Mesenchymal stem cell (in vitro differentiated cells and primary cell): ENCODE results near the gene ISCA1.

Experiments
- DNase-seq: peaks from one replicate; pipeline ENCODE4 v3.0.0-alpha.2; 2013
- H2AFZ ChIP-seq: one replicate; pipeline ENCODE4 v1.6.1; 2013; ENCODE audit warnings: low read depth, mild to moderate bottlenecking, control low read depth, inconsistent platforms, low read length, moderate library complexity
- H2AK5ac ChIP-seq: 2 replicates; pipeline ENCODE4 v1.6.1; 2013; ENCODE audit warnings: low read length, moderate library complexity, mild to moderate bottlenecking, inconsistent platforms; ENCODE audit not compliant: severe bottlenecking
- H2BK120ac ChIP-seq: one replicate; pipeline ENCODE4 v1.6.1; 2013; ENCODE audit warnings: low read depth, mild to moderate bottlenecking, inconsistent platforms, low read length, moderate library complexity
- H2BK12ac ChIP-seq, 2 experiments: one replicate each; pipeline ENCODE4 v1.6.1; 2013; ENCODE audit warnings: inconsistent platforms in 2 of 2, low read length in 2 of 2, mild to moderate bottlenecking in 2 of 2, moderate library complexity in 2 of 2, control low read depth in 1 of 2
- H2BK15ac ChIP-seq: one replicate; pipeline ENCODE4 v1.6.1; 2013; ENCODE audit warnings: mild to moderate bottlenecking, low read depth, inconsistent platforms; ENCODE audit not compliant: poor library complexity, severe bottlenecking
- H2BK5ac ChIP-seq: 2 replicates; pipeline ENCODE4 v1.6.1; 2013; ENCODE audit warnings: low read depth, mild to moderate bottlenecking, low read length, control low read depth, inconsistent platforms; ENCODE audit not compliant: poor library complexity, severe bottlenecking
- H3K14ac ChIP-seq, 2 experiments: one replicate each; pipeline ENCODE4 v1.6.1; 2013; ENCODE audit warnings: inconsistent platforms in 2 of 2, low read length in 2 of 2, control low read depth in 1 of 2, mild to moderate bottlenecking in 1 of 2, moderate library complexity in 1 of 2
- H3K18ac ChIP-seq, 2 experiments: one replicate each; pipeline ENCODE4 v1.6.1; 2013; ENCODE audit warnings: inconsistent platforms in 2 of 2, low read length in 2 of 2, control low read depth in 1 of 2, low read depth in 1 of 2, mild to moderate bottlenecking in 1 of 2
- H3K23ac ChIP-seq, 2 experiments: one replicate each; pipeline ENCODE4 v1.6.1; 2013; ENCODE audit warnings: inconsistent platforms in 2 of 2, low read length in 2 of 2, mild to moderate bottlenecking in 2 of 2, moderate library complexity in 2 of 2, control low read depth in 1 of 2
- H3K27ac ChIP-seq: 2 replicates; pipeline ENCODE4 v1.5.1; 2013; ENCODE audit warnings: mild to moderate bottlenecking, moderate library complexity, low read length, control low read depth, inconsistent platforms; ENCODE audit not compliant: poor library complexity, severe bottlenecking
- H3K27me3 ChIP-seq, 2 experiments: 2 replicates each; pipeline versions ENCODE4 v1.6.1 to v1.7.0; 2013; ENCODE audit warnings: low read length in 2 of 2, mild to moderate bottlenecking in 2 of 2, moderate library complexity in 2 of 2, control low read depth in 1 of 2, inconsistent platforms in 1 of 2; ENCODE audit not compliant: control insufficient read depth in 1 of 2, insufficient read depth in 1 of 2
- H3K36me3 ChIP-seq, 2 experiments: 2 replicates each; pipeline versions ENCODE4 v1.6.1 to v1.7.0; 2013; ENCODE audit warnings: low read length in 2 of 2, control low read depth in 1 of 2, inconsistent platforms in 1 of 2, low read depth in 1 of 2, mild to moderate bottlenecking in 1 of 2; ENCODE audit not compliant: insufficient read depth in 2 of 2, control insufficient read depth in 1 of 2
- H3K4ac ChIP-seq, 2 experiments: one replicate each; pipeline ENCODE4 v1.6.1; 2013; ENCODE audit warnings: inconsistent platforms in 2 of 2, low read length in 2 of 2, mild to moderate bottlenecking in 2 of 2, moderate library complexity in 2 of 2, control low read depth in 1 of 2, low read depth in 1 of 2
- H3K4me1 ChIP-seq: 2 replicates; pipeline ENCODE4 v1.6.1; 2013; ENCODE audit warnings: low read depth, low read length, control low read depth; ENCODE audit not compliant: control insufficient read depth, insufficient read depth
- H3K4me2 ChIP-seq: 2 replicates; pipeline ENCODE4 v1.6.1; 2013; ENCODE audit warnings: low read length, mild to moderate bottlenecking, inconsistent platforms; ENCODE audit not compliant: poor library complexity, severe bottlenecking
- H3K4me3 ChIP-seq, 2 experiments: 2 replicates each; pipeline versions ENCODE4 v1.5.1 to v1.7.0; 2013; ENCODE audit warnings: low read length in 2 of 2, mild to moderate bottlenecking in 2 of 2, control low read depth in 1 of 2, low read depth in 1 of 2; ENCODE audit not compliant: insufficient read depth in 1 of 2
- H3K79me1 ChIP-seq: replicated peaks from 2 replicates; pipeline ENCODE4 v1.6.1; 2013; ENCODE audit warnings: mild to moderate bottlenecking, control low read depth, low read length, inconsistent platforms; ENCODE audit not compliant: poor library complexity, severe bottlenecking
- H3K9ac ChIP-seq: 2 replicates; pipeline ENCODE4 v1.7.0; 2013; ENCODE audit warnings: mild to moderate bottlenecking, low read length, moderate library complexity
- H3K9me3 ChIP-seq: 2 replicates; pipeline ENCODE4 v1.7.0; 2013; ENCODE audit warnings: mild to moderate bottlenecking, low read length; ENCODE audit not compliant: control insufficient read depth
- H4K8ac ChIP-seq: one replicate; pipeline ENCODE4 v1.6.1; 2013; ENCODE audit warnings: inconsistent platforms, mild to moderate bottlenecking, low read length, moderate library complexity
- H4K91ac ChIP-seq: one replicate; pipeline ENCODE4 v1.6.1; 2013; ENCODE audit warnings: mild to moderate bottlenecking, low read length, inconsistent platforms
- WGBS: methylation state at CpG from one replicate; pipeline ENCODE4 v1.1.7; 2013; ENCODE audit warnings: mixed read lengths; 5-methylcytosine and 5-hydroxymethylcytosine counted together

ISCA1 gene

DNA sequence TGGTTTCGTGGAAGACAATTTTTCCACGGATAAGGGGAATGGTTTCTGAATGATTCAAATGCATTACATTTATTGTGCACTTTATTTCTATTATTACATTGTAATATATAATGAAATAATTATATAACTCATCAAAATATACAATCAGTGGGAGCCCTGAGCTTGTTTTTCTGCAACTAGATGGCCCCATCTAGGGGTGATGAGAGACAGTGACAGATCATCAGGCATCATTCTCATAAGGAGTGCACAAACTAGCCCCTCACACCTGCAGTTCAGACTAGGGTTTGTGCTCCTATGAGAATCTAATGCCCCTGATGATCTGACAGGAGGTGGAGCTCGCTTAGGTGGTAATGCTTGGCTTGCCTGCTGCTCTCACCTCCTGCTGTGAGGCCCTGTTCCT, 6.4 kb downstream of the ISCA1 start:
- H2BK15ac ChIP-seq = no peak overlapping the region
- H4K8ac ChIP-seq = no peak overlapping the region
- no peaks in the 10 kb centered on the region for H3K27me3 ChIP-seq
- H3K14ac ChIP-seq = no peak overlapping the region
- no peaks in the 10 kb centered on the region for H3K9me3 ChIP-seq
- no peak overlapping the region for H2BK12ac ChIP-seq
- H3K36me3 ChIP-seq = peaks cover 0 to 45% of the 10 kb centered on the region in 2 experiments
- WGBS = 100% methylated on average over 2 of the region's 3 CpGs
- no peak overlapping the region for H3K23ac ChIP-seq
- no peak overlapping the region for H3K18ac ChIP-seq
- H2AFZ ChIP-seq = no peak overlapping the region
- H2BK5ac ChIP-seq = no peak overlapping the region
- H3K9ac ChIP-seq = no peak overlapping the region
- H3K4me1 ChIP-seq = peaks cover 8% of the 10 kb centered on the region
- no peak overlapping the region for H3K4ac ChIP-seq
- no peak overlapping the region for H4K91ac ChIP-seq
- H3K4me3 ChIP-seq = no peak overlapping the region
- no peak overlapping the region for H3K4me2 ChIP-seq
- peaks cover 28% of the 10 kb centered on the region for H3K79me1 ChIP-seq
- peak; percentile 25 for DNase-seq
- H2BK120ac ChIP-seq = no peak overlapping the region
- no peak overlapping the region for H3K27ac ChIP-seq
- H2AK5ac ChIP-seq = no peak overlapping the region

DNA sequence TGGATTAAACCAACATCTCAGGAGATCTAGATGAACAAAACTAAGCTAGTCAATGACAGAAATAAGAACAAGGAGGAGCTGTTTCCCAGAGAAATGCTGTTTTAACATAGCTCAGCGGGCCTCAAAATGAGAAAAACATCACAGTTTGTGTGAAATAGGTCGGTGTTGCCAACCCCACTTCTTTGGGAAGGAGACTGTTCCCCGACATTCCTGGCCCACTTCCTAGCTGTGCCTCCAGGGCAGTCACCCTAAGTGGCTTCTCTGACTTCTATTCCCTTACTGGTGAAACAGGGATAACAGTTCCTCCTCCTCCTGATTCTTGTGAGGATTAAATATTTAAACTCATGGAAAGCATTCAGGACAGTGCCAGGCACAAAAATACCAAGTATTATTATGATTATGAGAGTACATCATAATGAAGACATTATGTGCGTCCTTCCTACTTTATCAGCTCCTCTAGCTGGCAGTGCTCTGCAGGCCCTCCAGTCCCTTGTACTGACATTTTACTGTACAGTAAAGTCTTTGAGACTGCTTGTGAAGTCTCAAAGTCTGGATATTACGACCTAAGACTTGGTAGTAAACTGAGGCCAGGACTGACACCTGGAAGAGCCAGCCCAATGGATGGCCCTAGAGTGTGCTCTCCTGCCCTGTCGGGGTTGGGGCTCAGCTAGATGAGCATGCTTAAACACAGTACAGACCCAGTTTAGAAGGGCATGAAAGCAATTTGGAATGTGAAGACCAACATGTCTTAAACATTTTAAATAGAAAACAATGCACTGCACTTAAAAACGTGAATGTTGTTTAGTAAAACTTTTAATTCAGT, 7.3 kb downstream of the ISCA1 start:
- H3K27ac ChIP-seq = no peak overlapping the region
- no peaks in the 10 kb centered on the region for H3K9me3 ChIP-seq
- no peak overlapping the region for H2AFZ ChIP-seq
- peaks cover 26% of the 10 kb centered on the region for H3K79me1 ChIP-seq
- H3K4me2 ChIP-seq = no peak overlapping the region
- no peak overlapping the region for H4K8ac ChIP-seq
- H3K27me3 ChIP-seq = no peaks in the 10 kb centered on the region
- H2BK5ac ChIP-seq = no peak overlapping the region
- H3K4me1 ChIP-seq = peaks cover 3% of the 10 kb centered on the region
- H3K18ac ChIP-seq = no peak overlapping the region
- no peak overlapping the region for H3K23ac ChIP-seq
- H3K14ac ChIP-seq = no peak overlapping the region
- H3K4ac ChIP-seq = no peak overlapping the region
- no peak overlapping the region for H3K4me3 ChIP-seq
- no peak overlapping the region for H2BK120ac ChIP-seq
- no peak overlapping the region for H4K91ac ChIP-seq
- H2AK5ac ChIP-seq = no peak overlapping the region
- 97% methylated on average over 5 of the region's 7 CpGs for WGBS
- peaks cover 0 to 44% of the 10 kb centered on the region in 2 experiments for H3K36me3 ChIP-seq
- no peak overlapping the region for H2BK15ac ChIP-seq
- H3K9ac ChIP-seq = no peak overlapping the region
- no peak overlapping the region for H2BK12ac ChIP-seq
- no peak for DNase-seq

DNA sequence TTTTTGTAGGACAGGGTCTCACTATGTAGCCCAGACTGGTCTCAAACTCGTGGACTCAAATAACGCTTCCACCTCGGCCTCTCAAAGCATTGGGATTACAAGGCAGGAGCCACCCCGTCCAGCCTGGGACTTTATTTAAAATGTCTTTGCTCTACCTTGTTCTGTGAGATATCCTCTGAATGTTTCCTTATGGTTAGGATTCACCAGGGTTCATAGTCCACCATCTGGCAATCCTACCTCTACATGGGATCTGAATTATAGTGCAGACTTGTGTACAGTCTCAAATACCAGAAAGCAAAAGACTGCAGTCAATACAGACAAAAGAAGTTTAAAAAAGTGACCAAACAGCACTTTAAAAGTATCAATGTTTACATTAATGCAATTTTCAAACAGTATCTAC, 10.1 kb downstream of the ISCA1 start:
- H3K4me3 ChIP-seq = no peak overlapping the region
- no peak overlapping the region for H3K4me2 ChIP-seq
- no peak overlapping the region for H3K9ac ChIP-seq
- H3K27me3 ChIP-seq = no peaks in the 10 kb centered on the region
- H3K27ac ChIP-seq = no peak overlapping the region
- no peak overlapping the region for H2BK12ac ChIP-seq
- H2BK5ac ChIP-seq = no peak overlapping the region
- peaks cover 2% of the 10 kb centered on the region for H3K4me1 ChIP-seq
- H2AFZ ChIP-seq = no peak overlapping the region
- H3K23ac ChIP-seq = no peak overlapping the region
- no peak overlapping the region for H2BK120ac ChIP-seq
- H4K8ac ChIP-seq = no peak overlapping the region
- WGBS = 94% methylated on average over 4 of the region's 4 CpGs
- peaks cover 28% of the 10 kb centered on the region for H3K79me1 ChIP-seq
- H3K9me3 ChIP-seq = no peaks in the 10 kb centered on the region
- H4K91ac ChIP-seq = no peak overlapping the region
- no peak for DNase-seq
- no peak overlapping the region for H2BK15ac ChIP-seq
- H3K4ac ChIP-seq = no peak overlapping the region
- no peak overlapping the region for H3K14ac ChIP-seq
- H3K36me3 ChIP-seq = peaks cover 0 to 38% of the 10 kb centered on the region in 2 experiments
- no peak overlapping the region for H3K18ac ChIP-seq
- H2AK5ac ChIP-seq = no peak overlapping the region

DNA sequence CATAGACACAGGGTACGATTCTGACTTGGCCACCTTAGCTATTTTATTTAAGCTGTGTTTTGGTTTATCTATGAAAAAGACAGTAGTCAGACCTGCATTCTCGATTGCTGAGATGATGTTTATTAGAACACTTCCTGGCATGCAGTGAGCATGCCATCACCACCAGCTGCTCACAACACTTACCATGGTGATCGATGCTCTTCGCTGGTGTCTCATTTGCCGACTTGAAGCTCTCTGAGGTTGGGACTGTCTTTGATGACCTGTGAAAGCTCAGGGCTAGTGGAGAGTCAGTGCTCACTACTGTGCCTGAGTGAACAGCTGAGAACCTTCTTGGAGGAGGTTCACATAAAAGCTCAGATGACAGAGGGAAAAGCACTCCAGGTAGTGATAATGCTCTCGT, 18.5 kb downstream of the ISCA1 start:
- Histone ChIP-seq H3K4me1 (no peaks in the 10 kb centered on the region), H3K14ac (no peak overlapping the region), H4K8ac (no peak overlapping the region), H3K23ac (no peak overlapping the region), H3K18ac (no peak overlapping the region), H2BK15ac (no peak overlapping the region), H3K4me3 (no peak overlapping the region), H3K4me2 (no peak overlapping the region), H3K27me3 (no peaks in the 10 kb centered on the region), H3K79me1 (peaks cover 13% of the 10 kb centered on the region), H2BK5ac (no peak overlapping the region), H3K9me3 (no peaks in the 10 kb centered on the region), H2AK5ac (no peak overlapping the region), H4K91ac (no peak overlapping the region), H2AFZ (no peak overlapping the region), H3K36me3 (peaks cover 23 to 36% of the 10 kb centered on the region in 2 experiments), H2BK12ac (no peak overlapping the region), H3K27ac (no peak overlapping the region), H3K9ac (no peak overlapping the region), H2BK120ac (no peak overlapping the region), H3K4ac (no peak overlapping the region)
- 86% methylated on average over 6 of the region's 6 CpGs for WGBS
- DNase-seq = no peak
